ENCODE results near the gene CADPS2.

CADPS2 gene

GRCh38 chr7:122768827-122769226 is 117.4 kb downstream of the CADPS2 start:
- no peak for DNase-seq (ENCODE audit: low read depth)

- DNase-seq (ENCODE audit: low read depth): no peak
Measured at GRCh38 chr7:122767339-122767738, 118.9 kb downstream of the CADPS2 start.

GRCh38 chr7:122766593-122766992 is 119.7 kb downstream of the CADPS2 start:
- no peak for DNase-seq (ENCODE audit: low read depth)

- no peak for DNase-seq (ENCODE audit: low read depth)
Measured at GRCh38 chr7:122764902-122765301, 121.4 kb downstream of the CADPS2 start.

- no peak for DNase-seq (ENCODE audit: low read depth)
Measured at GRCh38 chr7:122764020-122764419, 122.2 kb downstream of the CADPS2 start.

- DNase-seq (ENCODE audit: low read depth): no peak
Measured at GRCh38 chr7:122762071-122762470, 124.2 kb downstream of the CADPS2 start.

- DNase-seq (ENCODE audit: low read depth): no peak
Measured at GRCh38 chr7:122758501-122758900, 127.8 kb downstream of the CADPS2 start.

- DNase-seq (ENCODE audit: low read depth): no peak
Measured at GRCh38 chr7:122756860-122757259, 129.4 kb downstream of the CADPS2 start.

- no peak for DNase-seq (ENCODE audit: low read depth)
Measured at GRCh38 chr7:122755696-122756095, 130.6 kb downstream of the CADPS2 start.

GRCh38 chr7:122752583-122752982 is 133.7 kb downstream of the CADPS2 start:
- no peak for DNase-seq (ENCODE audit: low read depth)

GRCh38 chr7:122750389-122750788 is 135.9 kb downstream of the CADPS2 start:
- no peak for DNase-seq (ENCODE audit: low read depth)

GRCh38 chr7:122748195-122748594 is 138.1 kb downstream of the CADPS2 start:
- no peak for DNase-seq (ENCODE audit: low read depth)

- DNase-seq (ENCODE audit: low read depth): no peak
Measured at GRCh38 chr7:122746948-122747347, 139.3 kb downstream of the CADPS2 start.

- DNase-seq (ENCODE audit: low read depth): no peak
Measured at GRCh38 chr7:122743211-122743610, 143.0 kb downstream of the CADPS2 start.

GRCh38 chr7:122738947-122739346 is 147.3 kb downstream of the CADPS2 start:
- no peak for DNase-seq (ENCODE audit: low read depth)

GRCh38 chr7:122736183-122736582 is 150.1 kb downstream of the CADPS2 start:
- no peak for DNase-seq (ENCODE audit: low read depth)

GRCh38 chr7:122727759-122728158 is 158.5 kb downstream of the CADPS2 start:
- no peak for DNase-seq (ENCODE audit: low read depth)

- no peak for DNase-seq (ENCODE audit: low read depth)
Measured at GRCh38 chr7:122727354-122727753, 158.9 kb downstream of the CADPS2 start.

GRCh38 chr7:122726881-122727280 is 159.4 kb downstream of the CADPS2 start:
- DNase-seq (ENCODE audit: low read depth): no peak

- no peak for DNase-seq (ENCODE audit: low read depth)
Measured at GRCh38 chr7:122724366-122724765, 161.9 kb downstream of the CADPS2 start.

GRCh38 chr7:122719010-122719578 is 167.2 kb downstream of the CADPS2 start:
- DNase-seq (ENCODE audit: low read depth): no peak

- no peak for DNase-seq (ENCODE audit: low read depth)
Measured at GRCh38 chr7:122717356-122718089, 168.7 kb downstream of the CADPS2 start.

- no peak for DNase-seq (ENCODE audit: low read depth)
Measured at GRCh38 chr7:122715183-122715582, 171.1 kb downstream of the CADPS2 start.

- no peak for DNase-seq (ENCODE audit: low read depth)
Measured at GRCh38 chr7:122710916-122711315, 175.3 kb downstream of the CADPS2 start.

Data from fibroblast of the conjunctiva (primary cell).